UCSD-AML1 (cell line): Measurements from ENCODE around the gene GP1BB.

Experiments used
- DNase-seq: peaks from one replicate; lab custom pipeline; 2025; ENCODE audit not compliant: unreplicated experiment; lab: John Stamatoyannopoulos, UW

GP1BB gene

DNA sequence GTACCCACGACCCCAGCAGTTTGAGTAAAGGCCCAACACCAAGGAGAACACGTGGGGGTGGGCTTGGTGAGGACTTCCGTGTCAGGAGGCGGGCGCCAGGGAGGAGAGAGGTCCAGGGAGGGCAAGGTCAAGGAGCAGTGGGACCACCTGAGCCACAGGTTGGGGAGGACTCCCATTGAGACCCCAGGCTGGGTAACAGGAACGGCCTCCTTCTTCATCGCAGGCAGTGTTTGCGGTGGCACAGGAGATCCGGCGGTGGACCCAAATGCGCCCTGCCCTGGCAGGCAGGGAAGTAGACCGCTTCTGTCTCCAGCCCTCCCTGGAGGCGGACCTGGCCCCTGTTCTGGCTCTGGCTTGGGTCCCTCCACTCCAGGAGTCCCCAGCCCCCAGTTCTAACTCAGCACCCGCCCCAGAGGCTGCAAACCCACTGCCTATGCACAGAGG lies 31.4 kb downstream of the GP1BB start:
- no peak for DNase-seq

DNA sequence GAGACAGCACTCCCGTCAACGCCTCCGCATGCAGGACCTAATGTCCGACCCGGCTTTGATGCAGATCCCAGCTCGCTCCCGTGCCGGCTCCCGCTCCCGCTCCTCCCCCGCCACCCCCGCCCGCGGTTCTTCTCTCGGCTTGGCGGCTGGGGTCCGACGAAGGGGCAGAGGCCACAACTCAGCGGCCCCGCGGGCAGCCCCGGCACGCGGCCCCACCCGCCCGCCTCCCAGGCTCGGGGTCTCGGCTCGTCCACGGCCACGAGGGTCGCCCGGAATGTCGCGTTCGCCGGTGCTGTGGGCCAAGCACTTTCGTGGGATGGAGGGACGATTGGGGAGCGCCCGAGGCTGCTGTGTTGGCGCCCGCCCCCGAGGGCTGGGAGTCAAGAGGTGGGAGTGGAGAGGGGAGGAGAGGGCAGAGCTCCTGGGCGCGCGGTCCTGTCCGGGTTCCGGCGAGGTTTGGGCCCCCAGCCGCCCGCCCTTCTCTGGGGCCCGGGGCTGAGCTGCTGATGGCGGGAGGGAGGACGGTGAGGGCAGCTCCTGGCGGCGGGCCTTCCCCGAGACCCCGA lies 31.9 kb downstream of the GP1BB start:
- no peak for DNase-seq

DNA sequence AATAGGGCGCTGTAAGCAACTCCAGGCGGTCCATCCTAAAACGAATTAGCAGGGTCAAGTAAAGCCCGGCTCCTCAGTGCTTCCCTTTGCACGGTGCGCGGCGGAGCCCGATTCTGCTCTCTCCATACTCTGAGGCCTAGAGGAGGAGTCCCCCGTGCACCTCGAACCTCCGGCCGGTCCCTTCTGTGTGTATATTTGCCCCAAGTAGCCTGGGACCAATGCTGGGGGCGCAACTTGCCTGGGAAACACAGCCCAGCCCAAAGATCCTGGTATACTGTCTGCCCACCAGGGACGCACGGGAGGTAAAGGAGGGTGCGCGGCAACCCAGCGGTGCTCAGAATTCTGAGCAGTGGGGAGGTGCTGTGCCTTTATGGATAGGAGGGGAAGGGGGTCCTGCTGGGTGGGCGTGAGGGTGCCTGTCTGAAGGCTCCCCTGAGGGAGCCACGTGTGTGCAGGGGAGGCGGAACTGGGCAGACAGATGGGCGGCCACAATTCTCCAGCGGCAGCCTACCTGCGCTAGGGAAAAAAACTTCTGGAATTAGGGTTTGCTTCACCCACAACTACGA lies 32.5 kb downstream of the GP1BB start:
- DNase-seq = no peak

DNA sequence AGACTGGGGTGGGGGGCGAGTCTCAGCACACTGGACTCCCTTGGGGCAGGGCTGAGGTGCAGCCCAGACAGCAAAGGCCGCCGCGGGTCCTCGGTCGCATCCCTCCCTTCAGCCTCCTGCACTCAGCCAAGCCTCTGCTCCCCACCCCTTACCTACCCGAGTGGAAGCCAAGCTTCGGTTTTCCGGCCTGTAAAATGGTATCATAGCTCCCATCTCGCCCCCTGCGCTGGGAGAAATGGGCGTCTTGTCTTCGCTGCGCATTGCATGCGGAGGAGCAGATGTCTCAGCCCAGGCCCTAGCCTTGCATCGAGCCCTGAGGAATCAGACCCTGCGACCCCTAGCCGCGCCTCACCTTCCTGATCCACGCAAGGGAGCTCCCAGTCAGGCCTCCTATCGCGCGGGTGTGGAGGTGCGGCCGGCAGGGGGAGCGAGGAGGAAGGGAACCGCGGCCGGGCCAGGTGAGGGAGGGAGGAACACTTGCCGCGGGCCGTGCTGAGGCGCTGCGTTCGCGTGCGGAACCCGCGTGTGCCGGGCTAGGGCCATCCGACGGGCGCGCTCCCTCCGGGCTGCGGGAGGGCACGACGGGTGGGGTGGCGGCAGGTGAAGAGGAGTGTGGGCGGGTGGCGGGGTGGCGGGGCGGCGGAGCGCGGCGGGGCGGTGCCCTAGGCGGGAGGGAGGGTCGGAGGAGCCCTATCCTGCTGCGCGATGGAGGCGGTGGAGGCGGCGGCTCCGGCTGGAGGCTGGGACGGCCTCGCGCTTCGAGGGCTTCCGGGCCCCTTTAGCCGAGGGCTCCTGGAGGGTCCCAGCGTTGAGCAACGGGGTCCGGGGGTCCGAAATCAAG lies 33.2 kb downstream of the GP1BB start:
- peak; percentile 37 for DNase-seq

DNA sequence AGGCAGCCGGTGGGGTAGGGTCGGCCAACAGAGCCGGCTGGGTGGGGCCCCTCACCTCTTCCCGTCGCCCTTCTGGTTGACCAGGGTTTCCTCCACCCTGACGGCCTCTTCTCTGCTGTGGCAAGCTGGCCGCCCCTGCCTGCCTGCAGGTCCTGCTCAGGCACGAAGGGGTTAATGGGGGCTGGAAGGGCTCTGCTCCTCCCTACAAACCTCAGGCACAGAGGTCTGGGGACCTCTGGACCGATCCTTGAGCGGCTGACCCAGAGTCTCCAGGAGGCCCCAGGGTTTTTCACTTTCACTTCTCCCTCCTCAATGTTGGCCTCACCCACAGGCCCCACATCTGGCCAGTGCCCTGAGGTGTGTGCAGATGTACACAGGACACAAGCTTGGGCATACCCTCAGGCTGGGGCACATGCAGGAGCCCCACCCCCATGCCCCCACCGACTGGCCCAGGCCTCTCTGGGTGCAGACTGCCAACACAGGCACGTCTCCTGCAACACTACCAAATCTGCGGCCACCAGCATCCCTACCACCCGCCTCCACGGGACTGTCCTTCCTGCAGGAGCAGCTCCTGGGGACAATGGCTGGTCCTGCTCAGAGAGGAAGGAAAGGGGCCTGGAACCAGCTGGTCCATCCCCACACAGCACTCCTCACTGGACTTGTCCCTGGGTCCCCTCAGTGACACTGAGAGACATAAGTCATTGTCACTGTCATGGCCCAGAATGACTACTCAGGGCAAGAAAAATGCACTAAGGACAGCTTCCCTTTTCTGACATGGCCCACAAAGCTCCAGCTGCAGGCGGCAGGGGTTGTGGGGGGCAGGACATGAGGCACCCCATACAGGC lies 34.0 kb downstream of the GP1BB start:
- no peak for DNase-seq

DNA sequence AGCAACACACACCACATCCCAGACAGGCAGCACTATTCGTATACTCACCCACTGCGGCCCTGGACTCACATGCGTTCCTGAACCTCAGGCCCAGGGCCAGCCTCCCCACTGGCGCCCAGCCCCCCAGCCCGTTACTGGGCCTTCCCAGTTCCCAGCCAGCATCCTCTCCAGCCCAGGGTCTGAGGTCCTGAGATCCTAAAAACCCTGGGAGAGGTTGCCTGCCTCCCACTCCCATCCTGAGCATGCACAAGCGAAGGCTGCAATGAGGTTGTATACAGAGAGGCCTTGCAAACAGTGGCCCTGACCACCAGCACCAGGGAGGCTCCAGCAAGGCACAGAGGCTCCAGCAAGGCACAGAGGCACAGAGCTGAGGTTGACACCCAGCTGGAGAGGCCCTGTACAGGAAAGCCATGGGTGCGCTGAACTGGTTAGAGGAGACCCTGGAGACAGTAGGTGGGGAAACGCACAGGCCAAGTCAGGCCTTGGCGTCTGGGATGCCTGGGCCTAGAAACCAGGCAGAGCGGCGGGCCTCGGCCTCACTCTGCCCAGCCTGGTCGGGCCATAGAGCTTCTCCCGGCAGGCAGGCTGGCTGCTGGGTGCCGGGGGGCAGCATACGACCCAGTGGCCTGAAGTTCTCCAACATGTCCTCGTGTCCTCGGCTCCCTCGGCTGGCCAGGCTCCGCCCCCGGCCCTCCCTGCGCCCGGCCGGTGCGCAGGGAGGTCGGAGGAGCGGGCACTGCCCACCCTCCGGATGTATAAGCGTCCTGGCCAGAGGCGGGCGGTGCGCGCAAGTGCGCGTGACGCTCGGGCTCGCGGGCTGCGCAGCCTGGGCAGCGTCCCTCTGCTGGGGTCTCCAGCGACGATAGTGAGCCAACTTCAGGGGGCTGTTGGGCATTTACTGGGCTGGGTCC lies 34.9 kb downstream of the GP1BB start:
- DNase-seq = no peak

DNA sequence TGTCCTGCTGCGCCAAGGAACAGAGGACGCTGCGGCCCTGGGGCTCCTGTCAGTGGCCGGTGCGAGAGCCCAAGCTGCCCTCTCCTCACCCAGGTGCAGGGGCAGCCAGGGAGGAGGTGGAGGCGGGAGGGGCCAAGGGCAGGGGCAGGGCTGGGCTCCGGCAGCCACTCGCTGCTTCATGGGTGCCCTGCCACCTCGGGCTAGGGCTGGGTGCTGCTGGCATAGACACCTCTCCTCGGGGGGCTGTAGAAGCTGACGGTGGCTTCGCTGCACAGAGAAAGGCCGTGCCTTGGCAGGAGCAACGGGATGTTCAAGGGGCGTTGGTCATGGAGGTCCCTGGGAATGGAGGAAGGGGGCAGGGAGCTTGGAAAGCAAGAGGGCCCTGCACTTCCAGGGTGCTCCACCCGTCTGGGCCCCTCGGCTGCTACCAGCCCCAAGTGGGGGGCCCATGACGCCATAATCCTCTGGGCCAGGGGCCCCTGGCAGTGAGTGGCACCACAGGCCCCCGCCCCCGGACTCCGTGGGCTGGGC lies 35.6 kb downstream of the GP1BB start:
- no peak for DNase-seq

DNA sequence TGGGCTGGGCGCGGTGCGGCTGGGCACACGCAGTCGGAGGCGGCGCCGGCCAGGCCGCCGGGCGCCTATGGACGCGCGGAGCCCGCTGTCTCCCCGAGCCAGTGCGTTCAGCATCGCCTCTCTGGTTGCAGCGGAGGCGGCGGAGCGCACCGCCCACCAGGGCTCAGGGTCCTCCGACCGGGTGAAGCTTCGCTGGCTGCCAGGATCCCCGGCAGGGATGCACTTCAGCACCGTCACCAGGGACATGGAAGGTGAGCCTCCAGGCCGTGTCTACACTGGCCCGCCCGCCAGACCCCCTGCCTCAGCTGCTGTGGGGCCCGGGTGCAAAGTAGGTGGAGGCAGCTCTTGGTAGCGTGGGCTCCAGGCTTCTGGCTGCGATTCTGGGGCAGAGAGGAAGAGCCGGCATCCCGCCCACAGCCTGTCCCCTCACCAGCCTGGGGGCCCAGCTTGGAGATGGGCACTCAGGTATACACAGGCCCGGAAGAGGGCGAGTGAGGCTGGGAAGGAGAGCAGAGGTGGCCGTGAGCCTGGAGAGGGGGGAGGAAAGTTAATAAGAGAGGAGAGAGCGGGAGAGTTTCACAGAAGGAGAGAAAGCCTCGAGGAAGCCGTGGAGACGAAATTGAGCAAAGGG lies 36.2 kb downstream of the GP1BB start:
- DNase-seq = no peak

DNA sequence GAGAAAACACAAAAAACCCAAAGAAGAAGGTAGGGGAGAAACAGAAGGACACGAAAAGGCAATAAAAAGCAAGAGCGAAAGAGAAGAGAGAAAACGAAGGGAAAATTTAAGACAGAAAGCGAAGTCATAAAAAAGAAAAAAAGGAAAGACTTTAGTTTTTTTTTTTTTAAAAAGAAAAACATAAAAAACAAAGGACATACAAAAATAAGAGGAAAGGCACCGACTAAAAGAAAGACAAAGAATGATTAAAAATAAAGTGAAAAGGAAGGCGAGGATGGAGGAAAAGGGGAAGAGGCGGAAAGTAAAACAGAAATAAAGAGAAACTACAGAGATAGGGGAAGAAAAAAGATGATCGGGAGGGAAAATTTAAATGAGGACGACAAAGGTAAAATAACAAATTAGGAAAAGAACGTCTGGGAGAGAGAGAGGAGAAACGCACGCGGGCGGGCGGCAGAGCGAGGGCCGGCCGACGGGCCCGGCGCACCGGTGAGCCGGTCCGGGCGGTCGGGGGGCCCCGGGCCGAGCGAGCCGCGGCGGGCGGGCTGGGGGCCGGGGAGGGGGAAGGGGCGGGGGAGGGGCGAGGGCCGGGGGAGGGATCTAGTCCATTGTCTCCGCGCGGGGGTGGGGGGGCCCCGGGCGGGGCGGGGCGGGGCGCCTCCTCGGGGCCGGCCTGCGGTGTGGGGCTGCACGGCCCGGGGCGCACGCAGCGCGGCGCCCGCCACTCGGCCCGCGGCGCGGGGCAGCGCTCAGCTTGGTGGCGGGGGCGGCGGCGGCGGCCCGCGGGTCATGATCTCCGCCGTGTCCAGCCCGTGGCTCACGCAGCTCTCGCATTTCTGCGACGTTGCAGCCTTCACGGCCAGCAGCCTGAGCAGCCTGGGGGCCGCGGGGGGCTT lies 37.0 kb downstream of the GP1BB start, which contains the start of gene TBX1:
TBX1 (plus strand) TSS at position 721 of the 893 bp plus-strand sequence; CDS start at position 787, 66 bp downstream.
- DNase-seq = no peak

DNA sequence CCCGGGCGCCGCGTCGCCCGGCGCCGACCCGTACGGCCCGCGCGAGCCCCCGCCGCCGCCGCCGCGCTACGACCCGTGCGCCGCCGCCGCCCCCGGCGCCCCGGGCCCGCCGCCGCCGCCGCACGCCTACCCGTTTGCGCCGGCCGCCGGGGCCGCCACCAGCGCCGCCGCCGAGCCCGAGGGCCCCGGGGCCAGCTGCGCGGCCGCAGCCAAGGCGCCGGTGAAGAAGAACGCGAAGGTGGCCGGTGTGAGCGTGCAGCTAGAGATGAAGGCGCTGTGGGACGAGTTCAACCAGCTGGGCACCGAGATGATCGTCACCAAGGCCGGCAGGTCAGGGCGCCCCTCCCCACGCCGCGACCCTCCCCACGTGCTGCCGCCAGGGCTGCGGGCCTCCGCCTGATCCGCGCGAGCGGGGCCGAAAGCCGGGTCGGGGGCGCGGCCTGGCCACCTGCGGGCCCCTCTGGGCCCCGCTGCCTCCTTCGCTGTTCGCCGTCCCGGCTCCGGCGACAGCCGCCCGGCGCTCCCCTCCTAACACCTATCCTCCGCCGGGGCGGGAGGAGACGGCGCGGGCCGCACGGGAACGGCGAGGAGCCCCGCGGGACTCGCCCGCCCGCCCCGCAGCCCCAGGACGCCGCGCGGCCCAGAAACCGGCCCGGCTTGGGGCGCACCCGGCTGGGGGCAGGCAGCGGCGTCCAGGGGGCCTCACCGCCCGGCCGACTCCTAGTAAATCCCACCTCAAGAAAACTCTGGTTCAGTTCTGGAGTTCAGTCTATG lies 37.8 kb downstream of the GP1BB start:
- DNase-seq = no peak

DNA sequence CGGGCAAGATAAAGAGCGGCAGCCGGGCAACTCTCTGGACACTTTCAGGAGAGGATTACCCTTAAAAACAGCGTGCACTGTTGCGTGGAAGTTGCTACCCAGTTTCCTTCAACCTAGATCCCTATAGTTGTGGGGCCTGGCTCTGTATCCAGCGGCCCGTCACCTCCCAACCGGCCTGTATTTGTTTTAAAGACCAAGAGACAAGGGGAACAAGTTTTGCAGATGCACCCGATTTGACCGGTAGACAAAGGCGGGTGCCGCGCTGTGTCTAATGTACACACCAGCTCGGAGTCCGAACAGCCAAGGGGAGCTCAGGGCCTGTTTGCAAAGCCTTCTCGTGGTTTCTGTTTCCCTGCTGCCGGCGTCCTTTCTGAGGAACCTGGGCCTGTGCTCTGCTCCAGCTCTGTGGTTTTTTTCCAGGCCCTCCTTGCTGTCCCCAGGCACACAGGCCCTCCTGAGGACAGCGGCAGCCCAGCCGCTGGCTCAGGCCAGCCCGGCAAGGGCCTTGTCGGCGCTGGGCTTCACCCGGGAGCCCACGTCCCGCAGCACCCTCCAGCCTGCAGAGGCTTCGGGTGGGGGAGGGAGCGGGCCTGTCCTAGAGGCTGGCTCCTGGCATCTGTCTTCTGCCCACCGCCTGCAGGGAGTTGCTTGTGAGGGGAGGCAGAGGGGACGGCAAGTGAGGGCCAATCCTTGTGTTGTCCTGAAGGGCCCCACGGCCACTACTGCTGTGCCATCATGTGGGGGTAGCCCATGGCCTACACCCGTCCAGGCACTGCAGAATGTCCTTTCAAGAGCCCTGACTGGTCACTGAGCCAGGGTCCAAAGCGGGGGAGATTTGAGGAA lies 38.6 kb downstream of the GP1BB start:
- no peak for DNase-seq

DNA sequence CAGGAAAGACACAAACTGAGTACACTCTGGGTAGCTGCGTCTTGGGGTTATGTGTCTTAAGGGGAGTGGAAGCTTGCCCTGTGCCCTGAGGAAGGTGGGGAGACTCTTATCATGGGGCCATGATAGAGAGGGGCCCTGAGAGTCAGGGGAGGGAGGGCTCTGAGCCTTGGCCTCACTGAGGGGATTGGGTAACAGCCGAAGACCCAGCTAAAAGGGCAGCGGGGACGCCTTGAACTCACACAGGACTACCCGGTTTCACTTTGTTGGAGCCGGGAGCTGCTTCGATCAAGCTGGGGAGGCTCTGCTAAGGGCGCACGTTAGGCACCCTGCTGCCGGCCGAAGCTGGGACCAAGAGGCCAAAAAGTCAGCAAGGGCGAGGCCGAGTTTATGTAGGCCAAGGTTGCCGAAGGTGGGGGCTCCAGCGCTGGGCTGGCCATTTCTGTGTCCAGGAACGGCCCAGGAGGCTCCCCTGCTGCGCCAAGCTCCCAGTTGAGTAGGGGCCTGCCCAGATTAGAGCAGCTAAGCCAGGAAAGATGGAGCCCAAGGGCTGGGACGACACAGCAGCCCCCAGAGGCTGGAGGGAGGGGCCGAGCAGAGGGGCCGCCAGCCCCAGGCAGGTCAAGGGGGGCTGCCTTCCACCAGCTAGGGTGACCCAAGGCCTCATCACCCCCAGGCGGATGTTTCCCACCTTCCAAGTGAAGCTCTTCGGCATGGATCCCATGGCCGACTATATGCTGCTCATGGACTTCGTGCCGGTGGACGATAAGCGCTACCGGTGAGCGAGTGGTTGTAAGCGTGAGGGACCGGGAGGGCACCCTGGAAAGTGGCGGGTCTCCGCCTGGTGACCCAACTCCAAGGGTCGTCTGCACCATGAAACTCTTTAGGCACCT lies 39.5 kb downstream of the GP1BB start:
- DNase-seq = no peak

DNA sequence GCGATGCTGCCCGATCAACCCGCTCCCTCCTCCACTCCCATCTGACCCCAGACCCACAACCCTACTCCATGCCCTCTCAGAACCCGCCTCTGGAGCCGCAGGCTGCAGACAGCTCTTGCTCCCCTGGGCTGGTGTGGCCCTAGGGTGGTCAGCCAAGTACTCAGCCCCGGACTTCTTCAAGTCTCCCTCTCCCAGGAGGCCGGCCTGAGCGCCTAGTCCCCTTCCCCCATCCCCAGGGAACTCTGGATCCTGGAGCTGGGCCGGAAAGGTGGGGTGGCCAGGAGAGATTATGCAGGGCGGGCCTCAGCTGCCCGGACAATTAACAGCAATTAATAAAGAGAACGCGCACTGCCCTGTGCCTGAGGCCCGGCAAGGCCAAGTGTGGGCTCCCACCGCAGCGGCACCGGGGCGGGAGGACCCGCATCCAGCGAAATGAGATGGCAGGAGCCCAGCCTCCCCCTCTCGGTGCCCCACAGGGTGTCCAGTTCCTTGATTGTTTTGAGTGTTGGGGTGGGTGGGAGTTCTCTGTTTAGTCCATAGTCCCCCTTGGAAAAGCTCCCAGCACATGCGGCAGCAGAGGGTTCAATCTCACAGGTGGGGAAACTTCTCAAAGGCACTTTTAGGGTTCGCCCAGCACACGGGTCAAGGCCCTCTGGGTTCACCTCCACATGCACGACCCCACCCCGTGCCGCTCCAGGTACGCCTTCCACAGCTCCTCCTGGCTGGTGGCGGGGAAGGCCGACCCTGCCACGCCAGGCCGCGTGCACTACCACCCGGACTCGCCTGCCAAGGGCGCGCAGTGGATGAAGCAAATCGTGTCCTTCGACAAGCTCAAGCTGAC lies 40.3 kb downstream of the GP1BB start:
- DNase-seq = no peak

DNA sequence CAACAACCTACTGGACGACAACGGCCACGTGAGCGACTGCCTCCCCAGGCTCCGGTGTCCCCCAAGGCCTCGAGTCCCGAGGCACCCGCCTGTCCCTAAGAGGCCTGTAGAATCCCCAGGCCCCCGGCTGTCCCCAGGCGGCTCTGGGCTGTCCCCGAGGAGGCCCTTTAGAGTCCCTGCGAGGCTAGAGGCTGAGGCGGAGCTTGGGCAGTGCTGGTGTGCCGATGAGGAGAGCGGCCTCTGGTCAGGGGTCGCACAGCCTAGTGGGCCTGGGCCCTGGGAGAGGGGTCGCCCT lies 40.9 kb downstream of the GP1BB start:
- no peak for DNase-seq
